HUES6 (cell line): ENCODE measurements around the gene ATP5F1D.

Experiments used
- H3K27ac ChIP-seq: 2 replicates; pipeline ENCODE4 v1.7.0; 2013; ENCODE audit warnings: low read depth, mild to moderate bottlenecking, low read length, inconsistent platforms
- H3K27me3 ChIP-seq: 2 replicates; pipeline ENCODE4 v1.6.1; 2013; ENCODE audit warnings: low read length; ENCODE audit not compliant: control insufficient read depth, insufficient read depth
- H3K36me3 ChIP-seq: 2 replicates; pipeline ENCODE4 v1.6.1; 2013; ENCODE audit warnings: low read length; ENCODE audit not compliant: control insufficient read depth, insufficient read depth
- H3K4me1 ChIP-seq: 2 replicates; pipeline ENCODE4 v1.6.1; 2013; ENCODE audit warnings: low read length; ENCODE audit not compliant: control insufficient read depth, insufficient read depth
- H3K4me3 ChIP-seq: 2 replicates; pipeline ENCODE4 v1.5.1; 2013; ENCODE audit warnings: low read depth, low read length
- H3K9ac ChIP-seq: one replicate; pipeline ENCODE4 v1.6.1; 2013; ENCODE audit warnings: mild to moderate bottlenecking, low read length
- H3K9me3 ChIP-seq: 2 replicates; pipeline ENCODE4 v1.6.1; 2013; ENCODE audit warnings: low read depth, low read length; ENCODE audit not compliant: control insufficient read depth, insufficient read depth

Gene ATP5F1D

DNA sequence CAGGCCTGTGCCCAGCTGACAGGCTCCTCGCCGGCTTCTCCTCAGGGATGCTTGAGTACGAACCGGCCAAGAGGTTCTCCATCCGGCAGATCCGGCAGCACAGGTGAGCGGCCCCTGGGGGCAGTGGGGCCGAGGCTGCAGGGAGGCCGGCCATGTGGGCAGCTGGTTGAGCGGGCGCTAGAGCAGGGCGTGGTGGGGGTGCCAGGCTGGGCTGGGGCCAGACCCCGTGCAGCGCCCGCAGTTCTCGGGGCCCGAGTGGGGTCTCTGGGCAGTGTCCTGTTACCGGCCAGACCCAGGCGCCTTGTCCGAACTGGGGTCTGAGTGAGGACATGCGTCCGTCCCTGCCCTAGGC lies 19.7 kb upstream of the ATP5F1D start:
- Histone ChIP-seq H3K27ac (no peak overlapping the region), H3K9ac (no peak overlapping the region), H3K36me3 (peaks cover 53% of the 10 kb centered on the region), H3K4me3 (no peak overlapping the region), H3K4me1 (peaks cover 8% of the 10 kb centered on the region; the same call in 1 of the 2 replicates), H3K27me3 (no peaks in the 10 kb centered on the region), H3K9me3 (no peaks in the 10 kb centered on the region)

DNA sequence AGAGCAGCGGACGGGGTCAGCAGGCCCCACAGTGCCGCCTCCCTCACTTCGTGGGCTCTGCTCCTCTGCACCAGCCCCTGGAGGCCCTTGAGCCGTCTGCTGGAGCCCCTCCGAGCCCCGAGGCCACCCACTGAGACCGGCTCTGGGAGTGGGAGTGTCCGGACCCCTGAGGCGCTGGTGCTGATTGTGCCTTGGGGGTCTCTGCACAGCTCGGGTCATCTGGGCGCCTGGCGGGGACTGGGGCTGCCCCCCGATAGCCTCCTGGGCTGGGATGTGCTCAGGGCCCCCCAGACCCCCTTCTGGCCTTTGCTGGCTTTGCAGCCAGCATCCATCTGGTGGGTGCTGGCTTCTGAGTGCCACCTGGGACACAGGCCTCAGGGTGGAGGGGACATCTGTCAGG lies 19.2 kb upstream of the ATP5F1D start:
- Histone ChIP-seq H3K27me3 (no peaks in the 10 kb centered on the region), H3K9me3 (no peaks in the 10 kb centered on the region), H3K4me3 (no peak overlapping the region), H3K27ac (no peak overlapping the region), H3K4me1 (peaks cover 3% of the 10 kb centered on the region; the same call in 1 of the 2 replicates), H3K9ac (no peak overlapping the region), H3K36me3 (peaks cover 57% of the 10 kb centered on the region)

DNA sequence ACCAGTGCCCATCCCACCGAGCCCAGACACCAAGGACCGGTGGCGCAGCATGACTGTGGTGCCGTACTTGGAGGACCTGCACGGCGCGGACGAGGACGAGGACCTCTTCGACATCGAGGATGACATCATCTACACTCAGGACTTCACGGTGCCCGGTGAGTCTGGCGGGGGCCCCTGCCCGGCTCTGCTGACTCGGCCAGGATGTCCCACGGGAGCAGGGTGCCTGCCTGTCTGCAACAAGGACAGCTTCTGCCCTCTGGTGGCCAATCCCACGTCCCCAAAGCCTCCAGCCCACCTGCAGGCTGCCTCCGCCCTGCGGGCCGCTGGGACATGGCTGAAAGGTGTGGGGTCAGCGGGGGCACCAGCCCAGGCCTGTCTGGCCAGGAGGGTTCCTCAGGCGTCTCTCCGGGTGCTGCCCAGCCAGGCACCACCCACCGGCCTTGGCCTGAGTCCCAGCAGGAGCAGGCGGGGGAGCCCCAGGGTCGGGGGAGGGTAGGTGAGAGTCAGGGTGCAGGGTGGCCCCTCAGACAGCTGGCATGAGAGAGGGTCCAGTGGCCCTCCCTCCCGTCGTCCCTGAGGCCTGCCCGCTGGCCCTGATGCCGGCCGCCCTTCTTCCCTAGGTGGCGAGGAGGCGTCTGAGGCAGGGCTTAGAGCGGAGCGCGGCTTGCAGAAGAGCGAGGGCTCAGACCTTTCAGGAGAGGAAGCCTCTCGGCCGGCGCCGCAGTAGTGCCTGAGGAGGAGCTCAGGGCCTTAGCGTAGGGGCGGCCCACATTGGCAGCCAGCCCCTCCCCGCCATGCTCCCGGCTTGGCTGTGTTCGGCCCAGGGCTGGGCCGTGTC lies 18.3 kb upstream of the ATP5F1D start:
- H3K4me3 ChIP-seq = no peak overlapping the region
- no peak overlapping the region for H3K9ac ChIP-seq
- no peaks in the 10 kb centered on the region; the same call in 1 of the 2 replicates for H3K4me1 ChIP-seq
- no peak overlapping the region for H3K27ac ChIP-seq
- peaks cover 60% of the 10 kb centered on the region for H3K36me3 ChIP-seq
- H3K9me3 ChIP-seq = no peaks in the 10 kb centered on the region
- H3K27me3 ChIP-seq = no peaks in the 10 kb centered on the region

DNA sequence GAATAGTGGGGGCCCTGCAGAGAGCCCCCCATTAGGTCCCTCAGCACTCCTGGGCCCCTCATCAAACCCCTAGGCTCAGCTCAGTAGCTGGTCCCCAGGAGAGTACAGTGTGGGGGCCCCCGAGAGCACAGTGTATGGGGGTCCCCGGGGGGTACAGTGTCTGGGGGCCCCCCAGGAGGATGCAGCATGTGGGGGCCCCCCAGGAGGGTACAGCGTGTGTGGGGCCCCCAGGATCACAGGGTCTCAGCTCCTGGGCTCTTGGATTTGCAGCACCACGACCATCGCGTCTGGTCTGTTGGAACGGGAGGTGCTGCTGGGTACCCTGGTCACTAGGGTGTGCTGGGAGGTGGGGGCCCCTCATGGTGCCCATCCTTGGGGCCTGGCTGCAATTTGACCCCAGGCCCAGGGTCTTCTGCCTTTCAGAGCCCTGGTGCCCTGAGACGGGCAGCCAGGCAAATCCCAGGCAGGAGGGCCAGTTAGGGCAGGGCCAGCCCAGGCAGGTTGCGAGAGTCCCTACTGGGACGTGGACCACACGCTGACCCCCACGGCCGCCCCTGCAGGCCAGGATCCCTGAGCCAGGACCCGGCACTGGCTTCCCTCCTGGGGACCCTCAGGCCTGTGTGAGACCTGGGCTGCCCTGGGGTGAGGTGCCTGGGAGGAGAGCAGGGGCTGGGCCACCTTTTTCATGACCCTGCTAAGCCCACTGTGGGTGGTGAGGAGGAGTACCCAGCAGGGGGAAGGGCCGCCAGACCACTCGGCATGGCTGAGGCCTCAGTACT lies 17.3 kb upstream of the ATP5F1D start:
- H3K36me3 ChIP-seq = peaks cover 61% of the 10 kb centered on the region
- no peaks in the 10 kb centered on the region for H3K9me3 ChIP-seq
- H3K4me1 ChIP-seq = no peaks in the 10 kb centered on the region
- no peak overlapping the region for H3K27ac ChIP-seq
- H3K9ac ChIP-seq = no peak overlapping the region
- no peaks in the 10 kb centered on the region for H3K27me3 ChIP-seq
- H3K4me3 ChIP-seq = no peak overlapping the region

DNA sequence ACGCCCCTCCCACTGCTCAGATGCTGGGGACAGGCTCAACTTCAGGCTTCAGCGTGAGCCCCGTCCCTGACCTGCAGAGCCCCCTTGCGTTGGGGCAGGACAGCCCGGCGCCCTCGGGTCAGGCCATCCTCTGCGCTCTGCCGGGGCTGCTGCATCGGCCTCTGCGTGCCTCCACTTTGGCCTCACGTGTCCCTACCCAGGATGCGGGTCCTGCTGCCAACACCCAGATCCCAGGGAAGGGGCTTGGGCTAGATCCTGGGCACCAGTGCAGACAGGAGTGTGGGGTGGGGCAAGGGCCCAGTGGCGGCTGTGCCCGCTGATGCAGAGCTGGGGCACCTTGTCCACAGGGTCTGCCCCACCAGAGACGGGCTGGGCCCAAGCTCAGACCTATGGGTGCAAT lies 16.7 kb upstream of the ATP5F1D start:
- H3K4me1 ChIP-seq = no peaks in the 10 kb centered on the region
- H3K4me3 ChIP-seq = no peak overlapping the region
- H3K27ac ChIP-seq = no peak overlapping the region
- H3K27me3 ChIP-seq = no peaks in the 10 kb centered on the region
- H3K9me3 ChIP-seq = no peaks in the 10 kb centered on the region
- peaks cover 60% of the 10 kb centered on the region for H3K36me3 ChIP-seq
- H3K9ac ChIP-seq = no peak overlapping the region

DNA sequence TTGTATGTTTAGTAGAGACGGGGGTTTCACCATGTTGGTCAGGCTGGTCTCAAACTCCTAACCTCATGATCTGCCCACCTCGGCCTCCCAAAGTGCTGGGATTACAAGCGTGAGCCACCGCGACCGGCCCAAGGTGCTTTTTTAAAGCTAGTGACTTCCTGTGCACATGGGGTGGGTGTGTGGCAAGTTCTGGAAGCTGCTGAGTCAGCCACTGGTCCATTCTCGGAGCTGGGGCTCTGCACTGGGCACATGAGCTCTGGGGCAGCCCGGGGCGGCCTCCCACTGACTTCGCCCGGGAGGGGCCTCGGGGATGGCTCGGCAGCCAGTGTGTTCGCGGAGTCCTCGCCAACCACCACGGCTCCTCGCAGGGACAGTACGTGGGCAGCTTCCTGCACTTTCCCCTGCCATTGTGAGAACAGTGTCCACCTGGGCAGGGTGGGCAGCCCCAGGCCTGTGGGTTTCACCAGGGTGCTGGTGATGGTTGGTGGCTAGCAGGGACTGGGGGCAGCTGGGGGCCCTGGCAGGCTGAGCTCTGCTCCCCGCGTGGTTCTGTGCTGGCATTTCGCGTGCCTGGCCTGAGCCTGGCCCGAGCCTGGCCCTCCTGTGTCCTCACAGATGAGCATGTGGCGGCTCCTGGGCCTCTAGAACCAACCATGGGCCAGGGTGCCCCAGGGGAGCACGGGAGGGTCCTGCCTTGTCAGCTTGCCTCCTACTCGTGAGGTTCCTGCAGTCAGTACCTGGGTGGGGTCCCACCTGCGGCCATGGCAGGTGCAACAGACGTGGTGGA lies 15.9 kb upstream of the ATP5F1D start:
- Histone ChIP-seq H3K9me3 (no peaks in the 10 kb centered on the region), H3K9ac (no peak overlapping the region), H3K27ac (no peak overlapping the region), H3K4me1 (no peaks in the 10 kb centered on the region), H3K4me3 (no peak overlapping the region), H3K27me3 (no peaks in the 10 kb centered on the region), H3K36me3 (peaks cover 56% of the 10 kb centered on the region)

DNA sequence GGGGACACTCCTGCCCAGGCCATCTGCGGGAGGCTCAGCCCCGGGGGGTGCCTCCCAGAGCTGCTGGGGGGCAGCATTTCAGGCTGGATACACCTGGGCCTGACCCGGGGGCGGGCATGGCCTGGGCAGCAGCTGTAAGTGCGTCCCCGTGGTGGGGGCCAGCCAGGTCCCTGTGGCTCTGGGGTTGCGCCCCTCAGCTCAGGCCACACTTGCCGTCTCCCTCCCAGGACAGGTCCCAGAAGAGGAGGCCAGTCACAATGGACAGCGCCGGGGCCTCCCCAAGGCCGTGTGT lies 15.4 kb upstream of the ATP5F1D start:
- no peak overlapping the region for H3K9ac ChIP-seq
- H3K36me3 ChIP-seq = peaks cover 51% of the 10 kb centered on the region
- H3K4me3 ChIP-seq = no peak overlapping the region
- no peaks in the 10 kb centered on the region for H3K4me1 ChIP-seq
- no peak overlapping the region for H3K27ac ChIP-seq
- no peaks in the 10 kb centered on the region for H3K27me3 ChIP-seq
- no peaks in the 10 kb centered on the region for H3K9me3 ChIP-seq

DNA sequence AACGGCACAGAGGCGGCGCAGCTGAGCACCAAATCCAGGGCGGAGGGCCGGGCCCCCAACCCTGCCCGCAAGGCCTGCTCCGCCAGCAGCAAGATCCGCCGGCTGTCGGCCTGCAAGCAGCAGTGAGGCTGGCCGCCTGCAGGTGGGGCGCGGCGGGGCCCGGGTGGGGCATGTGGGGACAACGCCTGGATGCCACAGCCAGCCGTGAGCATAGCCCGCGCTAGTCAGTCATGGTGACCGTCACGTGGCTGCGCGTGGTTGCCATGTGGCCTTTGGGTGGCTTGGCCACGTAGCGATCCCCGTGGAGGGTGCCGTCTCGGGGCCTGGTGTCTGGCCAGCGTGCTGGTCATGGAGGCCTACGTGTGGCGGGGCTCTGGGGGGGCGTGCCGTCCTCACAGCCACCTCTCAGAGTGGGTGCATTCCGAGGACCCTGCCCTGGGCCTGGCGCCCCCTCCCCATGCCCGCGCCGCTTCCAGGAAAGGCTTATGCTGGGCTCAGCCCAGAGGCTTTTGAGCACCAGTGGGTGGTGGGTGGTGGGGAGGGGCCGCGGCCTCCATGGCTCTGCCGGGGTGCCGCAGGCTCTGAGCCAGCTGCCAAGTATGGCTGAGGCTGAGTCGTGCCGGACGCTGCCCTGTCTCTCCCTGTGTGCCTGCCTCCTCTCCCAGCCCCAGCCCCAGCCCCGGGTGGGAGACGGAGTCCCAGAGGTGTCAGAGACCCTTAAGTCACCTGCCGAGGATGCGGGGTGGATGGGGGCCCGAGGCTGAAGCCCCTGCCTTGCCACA lies 14.8 kb upstream of the ATP5F1D start:
- no peaks in the 10 kb centered on the region for H3K4me1 ChIP-seq
- no peak overlapping the region for H3K9ac ChIP-seq
- H3K4me3 ChIP-seq = no peak overlapping the region
- H3K36me3 ChIP-seq = peaks cover 51% of the 10 kb centered on the region
- no peaks in the 10 kb centered on the region for H3K27me3 ChIP-seq
- no peak overlapping the region for H3K27ac ChIP-seq
- no peaks in the 10 kb centered on the region for H3K9me3 ChIP-seq

DNA sequence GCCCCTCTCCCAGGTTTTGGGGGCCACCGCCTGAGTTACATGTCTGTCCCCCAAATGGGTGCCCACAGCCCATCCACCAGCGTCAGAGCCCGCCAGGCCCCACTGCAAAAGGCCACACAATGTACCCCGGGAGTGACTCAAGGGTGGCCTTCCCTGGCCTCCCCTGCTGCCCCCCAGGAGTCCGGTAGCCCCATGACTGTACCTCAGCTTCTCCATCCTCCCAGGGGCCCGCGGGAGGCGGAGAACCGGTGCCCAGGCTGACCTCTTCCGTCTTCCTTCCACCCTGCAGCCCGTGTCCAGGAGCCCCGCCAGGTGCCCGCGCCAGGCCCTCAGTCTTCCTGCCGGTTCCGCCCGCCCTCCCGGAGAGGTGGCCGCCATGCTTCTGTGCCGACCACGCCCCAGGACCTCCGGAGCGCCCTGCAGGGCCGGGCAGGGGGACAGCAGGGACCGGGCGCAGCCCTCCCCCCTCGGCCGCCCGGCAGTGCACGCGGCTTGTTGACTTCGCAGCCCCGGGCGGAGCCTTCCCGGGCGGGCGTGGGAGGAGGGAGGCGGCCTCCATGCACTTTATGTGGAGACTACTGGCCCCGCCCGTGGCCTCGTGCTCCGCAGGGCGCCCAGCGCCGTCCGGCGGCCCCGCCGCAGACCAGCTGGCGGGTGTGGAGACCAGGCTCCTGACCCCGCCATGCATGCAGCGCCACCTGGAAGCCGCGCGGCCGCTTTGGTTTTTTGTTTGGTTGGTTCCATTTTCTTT lies 14.1 kb upstream of the ATP5F1D start:
- no peaks in the 10 kb centered on the region for H3K9me3 ChIP-seq
- no peaks in the 10 kb centered on the region for H3K27me3 ChIP-seq
- H3K4me1 ChIP-seq = no peaks in the 10 kb centered on the region
- no peak overlapping the region for H3K9ac ChIP-seq
- peaks cover 54% of the 10 kb centered on the region for H3K36me3 ChIP-seq
- H3K4me3 ChIP-seq = no peak overlapping the region
- H3K27ac ChIP-seq = no peak overlapping the region
